RCC 7860 (cell line): Measurements from ENCODE around the gene FGFR1OP2.
"Not testable (repeated sequence)": the region's sequence is repeated elsewhere in the genome, so short reads cannot be mapped to it uniquely, and the experiment has no call there.

Experiments used
- DNase-seq: peaks from one replicate; pipeline ENCODE4 v3.0.0-alpha.2; 2015; ENCODE audit warnings: low spot score
- FAIRE-seq: peaks from 2 replicates; lab custom pipeline; 2012; peaks lifted over from hg19 to GRCh38; lab: Jason Lieb, UNC

The FGFR1OP2 gene

GRCh38 chr12:26937863-26938700 is at the start of gene FGFR1OP2, which contains the start of gene INTS13:
Gene FGFR1OP2 (plus strand): TSS chr12:26938470. CDS start chr12:26954159, 15,689 bp downstream.
Gene INTS13 (minus strand): TSS chr12:26937981. CDS start chr12:26936803, 1,178 bp downstream.
- FAIRE-seq (peak; percentile 66), DNase-seq (peak; percentile 94)

- FAIRE-seq, result no peak
Observed at GRCh38 chr12:26890784-26891183, 47.5 kb upstream of the FGFR1OP2 start.

GRCh38 chr12:26891704-26892103 is 46.6 kb upstream of the FGFR1OP2 start:
- FAIRE-seq, result no peak
- DNase-seq, result no peak

More at GRCh38 chr12:26890784-26891183, 47.5 kb upstream of the FGFR1OP2 start:
- no peak for DNase-seq

GRCh38 chr12:26895672-26896071 is 42.6 kb upstream of the FGFR1OP2 start:
- FAIRE-seq (no peak), DNase-seq (no peak)

GRCh38 chr12:26896913-26897312 is 41.4 kb upstream of the FGFR1OP2 start:
- FAIRE-seq (no peak), DNase-seq (no peak)

GRCh38 chr12:26903396-26903795 is 34.9 kb upstream of the FGFR1OP2 start:
- FAIRE-seq, DNase-seq: not testable (repeated sequence)

- FAIRE-seq, result no peak
- no peak for DNase-seq
Observed at GRCh38 chr12:26906024-26906423, 32.2 kb upstream of the FGFR1OP2 start.

GRCh38 chr12:26906704-26907103 is 31.6 kb upstream of the FGFR1OP2 start:
- no peak for DNase-seq
- no peak for FAIRE-seq

- DNase-seq, result no peak
- FAIRE-seq, result no peak
Observed at GRCh38 chr12:26918321-26919215, 19.7 kb upstream of the FGFR1OP2 start.

- FAIRE-seq, result no peak
- DNase-seq, result no peak
Observed at GRCh38 chr12:26919216-26919555, 19.1 kb upstream of the FGFR1OP2 start.

GRCh38 chr12:26921886-26922285 is 16.4 kb upstream of the FGFR1OP2 start:
- DNase-seq, result no peak
- no peak for FAIRE-seq

GRCh38 chr12:26928661-26929060 is 9.6 kb upstream of the FGFR1OP2 start:
- FAIRE-seq (no peak), DNase-seq (no peak)

GRCh38 chr12:26929590-26929989 is 8.7 kb upstream of the FGFR1OP2 start:
- DNase-seq (no peak), FAIRE-seq (no peak)

- DNase-seq, result no peak
- FAIRE-seq, result no peak
Observed at GRCh38 chr12:26935636-26936378, 2.5 kb upstream of the FGFR1OP2 start.

- DNase-seq (no peak), FAIRE-seq (no peak)
Observed at GRCh38 chr12:26936559-26937442, 1.5 kb upstream of the FGFR1OP2 start.

- DNase-seq, result no peak
- FAIRE-seq, result no peak
Observed at GRCh38 chr12:26937443-26937862, 817 bp upstream of the FGFR1OP2 start.

GRCh38 chr12:26938701-26939062 is 412 bp downstream of the FGFR1OP2 start:
- no peak for DNase-seq
- no peak for FAIRE-seq

GRCh38 chr12:26939192-26939832 is 1.0 kb downstream of the FGFR1OP2 start:
- no peak for FAIRE-seq
- no peak for DNase-seq

GRCh38 chr12:26939953-26940352 is 1.7 kb downstream of the FGFR1OP2 start:
- FAIRE-seq (no peak), DNase-seq (no peak)
